NCI-H2171 (cell line): ENCODE measurements around the gene CAMTA1.
A peak's percentile ranks its signal among the peaks of the same experiment; 100 is the strongest.
"Not testable (repeated sequence)": the region's sequence is repeated elsewhere in the genome, so short reads cannot be mapped to it uniquely, and the experiment has no call there.

Source experiments
- DNase-seq: peaks from one replicate; lab custom pipeline; 2025; lab: John Stamatoyannopoulos, UW

The CAMTA1 gene

DNA sequence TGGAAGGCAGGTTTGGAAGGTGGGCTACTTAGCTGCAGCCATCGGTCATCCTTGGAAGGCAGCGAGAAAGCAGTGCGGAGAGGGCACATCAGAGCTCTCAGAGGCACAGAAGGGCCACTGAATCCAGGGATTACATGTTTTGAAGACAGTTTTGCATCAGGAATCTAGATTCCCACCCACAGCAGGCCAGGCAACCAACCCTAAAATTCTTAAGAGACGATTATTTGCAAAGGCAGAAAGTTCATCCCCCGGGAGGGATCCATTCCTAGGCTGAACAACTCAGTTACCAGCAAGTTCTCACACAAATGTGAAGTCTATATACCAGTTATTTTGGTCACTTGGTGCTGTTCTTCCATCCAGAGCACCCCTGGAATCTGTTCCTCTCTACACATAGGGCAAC, 528.6 kb downstream of the CAMTA1 start:
- DNase-seq = no peak

GRCh38 chr1:7315316-7315715, 530.1 kb downstream of the CAMTA1 start:
- DNase-seq = no peak

DNA sequence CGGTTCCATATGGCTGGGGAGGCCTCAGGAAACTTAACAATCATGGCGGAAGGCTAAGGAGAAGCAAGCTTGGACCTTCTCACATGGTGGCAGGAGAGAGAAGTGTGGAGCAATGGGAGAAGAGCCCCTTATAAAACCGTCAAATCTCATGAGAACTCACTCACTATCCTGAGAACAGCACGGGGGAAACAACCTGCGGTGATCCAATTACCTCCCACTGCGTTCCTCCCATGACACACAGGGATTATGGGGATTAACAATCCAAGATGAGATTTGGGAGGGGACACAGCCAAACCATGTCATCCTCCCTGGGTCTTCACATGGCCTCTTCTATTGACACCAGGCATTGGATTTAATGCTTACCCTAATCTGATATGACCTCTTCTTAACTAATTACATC, 530.7 kb downstream of the CAMTA1 start:
- DNase-seq = no peak

GRCh38 chr1:7317888-7318287, 532.6 kb downstream of the CAMTA1 start:
- DNase-seq = no peak

- no peak for DNase-seq
These were observed 533.9 kb downstream of the CAMTA1 start for GRCh38 chr1:7319196-7319595.

- DNase-seq = no peak
These were observed 535.4 kb downstream of the CAMTA1 start for GRCh38 chr1:7320661-7321060.

GRCh38 chr1:7322283-7322785, 537.1 kb downstream of the CAMTA1 start:
- DNase-seq = no peak

DNA sequence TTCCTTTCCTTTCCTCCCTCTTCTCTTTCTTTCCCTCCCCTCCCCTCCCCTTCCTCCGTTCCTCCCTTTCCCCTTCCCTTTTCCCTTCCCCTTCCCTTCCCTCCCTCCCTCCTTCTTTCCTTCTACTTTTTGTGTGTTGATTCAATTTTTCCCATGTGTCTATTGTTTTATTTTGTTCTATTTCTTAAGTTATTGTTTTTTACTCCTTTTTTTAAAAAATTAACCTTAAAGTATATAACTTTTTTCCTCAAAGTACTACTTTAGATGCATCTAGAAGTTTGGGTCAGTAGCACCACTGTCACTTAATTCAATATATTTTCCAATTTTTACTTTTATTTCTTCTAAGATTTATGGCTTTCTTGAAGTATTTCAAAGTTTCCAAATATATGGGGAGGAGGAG, 537.7 kb downstream of the CAMTA1 start:
- no peak for DNase-seq

- no peak for DNase-seq
These were observed 540.0 kb downstream of the CAMTA1 start for GRCh38 chr1:7325254-7325653.

GRCh38 chr1:7326366-7326765, 541.1 kb downstream of the CAMTA1 start:
- no peak for DNase-seq

- no peak for DNase-seq
These were observed 542.6 kb downstream of the CAMTA1 start for GRCh38 chr1:7327849-7328248.

DNA sequence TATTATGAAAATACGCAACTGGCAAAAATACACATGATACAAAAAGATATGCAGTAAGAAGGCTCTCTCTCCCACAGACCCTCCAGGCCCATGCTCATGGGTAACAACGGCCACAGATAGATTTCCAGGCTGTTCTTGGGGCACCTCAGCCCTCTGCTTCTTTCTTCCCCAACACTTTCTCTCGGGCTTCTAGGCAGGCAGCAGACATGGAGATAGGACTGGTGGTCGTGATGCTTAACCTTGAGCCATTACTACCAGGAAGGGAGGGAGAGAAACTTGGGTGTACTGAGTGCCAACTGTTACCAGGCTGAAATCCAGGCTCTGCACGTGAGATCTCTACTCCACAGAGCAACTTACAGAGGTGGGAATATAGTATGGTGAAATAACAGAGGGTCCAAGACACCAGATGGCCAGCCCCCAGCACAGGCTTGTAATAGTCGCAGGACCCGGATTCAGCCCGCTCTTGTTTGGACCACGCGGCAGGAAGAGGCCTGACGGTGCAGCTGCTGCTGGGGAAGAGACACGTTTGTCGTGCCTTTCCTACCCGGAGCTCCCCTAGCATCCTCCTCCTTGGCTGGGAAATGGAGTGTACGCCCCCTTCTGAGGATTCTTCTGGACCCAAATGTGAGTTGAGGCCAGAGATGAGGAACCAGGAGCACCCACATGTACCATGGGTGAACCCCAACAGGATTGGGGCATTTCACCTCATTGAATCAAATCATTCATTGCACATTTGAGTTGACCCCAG, 544.8 kb downstream of the CAMTA1 start:
- DNase-seq = no peak

- DNase-seq = not testable (repeated sequence)
These were observed 545.5 kb downstream of the CAMTA1 start for GRCh38 chr1:7330726-7331125.

DNA sequence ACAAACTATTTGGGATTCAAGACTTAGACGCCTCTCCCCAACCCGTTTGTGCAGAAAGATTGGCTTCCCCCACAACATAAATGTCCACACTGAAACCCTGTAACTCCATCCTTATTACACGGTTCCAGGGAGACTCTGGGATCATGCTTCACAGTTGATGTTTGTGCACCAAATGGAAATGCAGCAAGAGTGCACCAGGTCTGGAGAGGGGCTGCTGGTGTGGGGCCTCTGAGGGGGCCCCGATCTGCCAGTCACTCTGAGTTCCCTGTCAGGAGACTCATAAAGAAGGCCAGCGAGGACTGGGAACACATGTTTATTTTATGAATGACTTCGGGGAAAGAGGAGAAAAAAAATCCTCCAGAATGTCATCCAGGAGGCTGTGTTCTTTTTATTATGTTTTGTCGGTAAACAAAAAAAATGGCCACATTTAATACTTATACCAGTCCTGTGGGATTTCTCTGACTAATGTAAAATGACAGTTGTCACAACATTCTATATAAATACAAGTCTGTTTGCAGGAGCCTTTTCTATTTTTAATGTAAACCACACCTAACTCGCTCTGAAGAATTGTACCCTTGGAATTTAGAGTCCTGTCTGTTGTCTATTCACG, 546.8 kb downstream of the CAMTA1 start:
- no peak for DNase-seq

- DNase-seq = no peak
These were observed 547.8 kb downstream of the CAMTA1 start for GRCh38 chr1:7333094-7333493.

DNA sequence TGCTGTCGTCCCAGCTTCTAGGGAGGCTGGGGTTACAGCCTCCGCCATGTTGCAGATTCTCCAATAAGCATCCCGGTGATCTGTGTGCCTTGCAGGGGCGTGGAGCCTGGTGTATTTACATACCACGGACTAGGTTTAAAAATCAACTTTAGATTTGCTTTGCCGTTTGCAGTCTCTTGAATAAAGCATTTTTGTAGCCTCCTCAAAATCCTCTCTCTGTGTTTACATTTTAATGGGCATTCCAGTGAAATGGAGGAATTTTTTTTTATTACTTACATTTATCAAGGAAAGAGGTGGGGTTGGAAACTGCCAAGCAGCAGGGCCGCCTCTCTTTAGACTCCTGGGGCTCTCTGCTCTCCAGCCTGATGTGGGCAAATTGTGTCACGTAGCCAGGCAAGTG, 548.4 kb downstream of the CAMTA1 start:
- no peak for DNase-seq

- peak; percentile 90 for DNase-seq
These were observed 549.3 kb downstream of the CAMTA1 start for GRCh38 chr1:7334475-7335035.

DNA sequence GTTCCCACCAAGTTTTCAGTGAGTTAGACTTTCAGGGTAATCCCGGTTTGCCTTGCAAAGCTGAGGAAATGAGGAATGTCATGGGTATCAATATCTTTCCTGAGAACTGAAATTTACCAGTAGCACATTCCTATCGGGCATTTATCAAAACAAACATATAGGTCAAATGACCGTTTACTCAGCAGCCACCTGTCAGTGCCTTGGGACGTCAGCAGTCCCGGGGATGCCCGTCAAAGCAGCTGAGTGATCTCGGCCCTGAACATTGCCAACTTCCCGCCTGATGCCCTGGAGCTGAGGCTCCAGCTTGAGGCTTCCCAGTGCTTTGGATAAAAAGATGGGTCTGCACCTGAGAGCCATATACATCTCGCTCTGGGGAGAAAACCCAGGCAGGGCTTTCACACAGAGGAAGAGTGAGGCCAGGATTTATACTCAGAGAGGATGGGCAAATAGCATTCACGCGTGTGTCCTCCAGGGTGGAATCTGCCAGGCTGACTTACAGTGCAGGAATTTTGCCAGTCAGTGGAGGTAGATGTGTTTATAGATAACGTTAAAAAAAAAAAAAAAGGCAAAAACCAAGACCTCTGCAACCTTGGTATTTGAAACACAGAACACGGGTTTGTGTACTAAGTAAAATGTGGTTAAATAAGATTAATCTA, 550.1 kb downstream of the CAMTA1 start:
- no peak for DNase-seq

DNA sequence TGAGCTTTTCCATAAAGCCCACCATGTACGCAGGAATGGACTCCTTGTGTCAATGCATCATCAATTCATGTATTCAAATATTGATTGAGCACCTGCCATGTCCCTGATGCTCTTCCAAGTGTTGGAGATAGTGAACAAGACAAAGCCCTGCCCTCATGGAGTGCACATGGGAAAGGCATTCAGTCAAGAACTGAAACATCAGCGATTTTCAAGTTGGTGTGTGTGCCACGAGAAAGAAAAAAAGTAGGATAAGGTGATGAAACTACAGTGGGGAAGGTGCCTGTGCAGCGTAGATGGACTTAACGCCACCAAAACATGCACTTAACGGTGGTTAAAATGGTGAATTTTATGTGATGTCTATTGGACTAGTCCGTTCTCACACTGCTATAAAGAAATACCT, 553.2 kb downstream of the CAMTA1 start:
- DNase-seq = no peak

- DNase-seq = no peak
These were observed 553.8 kb downstream of the CAMTA1 start for GRCh38 chr1:7339014-7339413.

- DNase-seq = peak; percentile 64
These were observed 554.7 kb downstream of the CAMTA1 start for GRCh38 chr1:7339953-7340352.

DNA sequence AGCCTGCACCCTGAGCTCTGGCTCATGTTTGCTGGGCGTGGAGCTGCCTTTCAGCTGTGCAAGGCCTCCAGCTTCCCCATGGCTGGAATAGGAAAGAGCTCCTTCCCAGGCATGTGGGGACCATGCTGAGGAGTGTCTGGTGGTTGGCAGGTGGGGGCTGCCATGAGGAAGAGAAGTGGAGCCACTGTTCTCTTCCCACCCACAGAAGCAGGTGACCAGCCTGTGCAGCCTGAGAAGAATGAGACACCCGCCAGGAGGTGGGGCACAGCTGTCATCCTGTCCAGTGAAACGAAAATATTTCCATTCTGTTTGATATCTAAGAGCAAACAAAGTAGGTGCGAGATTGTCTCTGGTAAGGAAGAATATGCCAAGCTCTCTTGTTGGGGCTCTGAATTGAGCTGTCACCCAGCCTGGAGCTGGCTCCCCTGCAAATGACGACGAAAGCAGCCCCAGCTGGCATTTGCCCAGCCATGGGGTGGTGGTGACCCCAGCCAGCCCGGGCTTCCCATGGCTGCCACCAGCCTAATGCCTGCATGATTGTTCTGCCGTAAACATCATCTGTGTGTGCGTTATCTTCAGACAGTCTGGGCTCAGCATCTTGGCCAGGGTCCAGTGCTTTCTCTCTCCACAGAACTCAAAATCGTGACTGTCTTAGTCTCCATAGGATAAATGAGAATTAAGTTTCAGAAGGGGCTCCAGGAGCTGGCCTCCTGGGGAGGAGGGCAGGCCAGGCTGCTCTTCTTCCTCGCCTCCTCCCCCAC, 556.1 kb downstream of the CAMTA1 start:
- DNase-seq = peak; percentile 31
